ENCODE results near the gene USP32.

- TF ChIP-seq POLR2A (IDR thresholded peaks at IDR 0.05; ENCODE audit: low read length) (no peak), GATA1 (IDR thresholded peaks at IDR 0.05; ENCODE audit: low read depth, low read length) (no peak)
Measured at GRCh38 chr17:60358606-60359225, 33.2 kb downstream of the USP32 start.
